ENCODE measurements around the gene NOSIP.

Gene NOSIP

GRCh38 chr19:49594157-49594992, 14.0 kb upstream of the NOSIP start:
- TF ChIP-seq CTCF (IDR thresholded peaks at IDR 0.05; ENCODE audit: low read depth, low read length), result no peak
- H3K4me3 ChIP-seq (ENCODE audit: low read depth, low read length), result no peak overlapping the region

- peak overlapping the region; percentile 65 for H3K4me3 ChIP-seq (ENCODE audit: low read depth, low read length)
- no peak for TF ChIP-seq CTCF (IDR thresholded peaks at IDR 0.05; ENCODE audit: low read depth, low read length)
These were observed 13.1 kb upstream of the NOSIP start for GRCh38 chr19:49593233-49594113.

- H3K4me3 ChIP-seq (ENCODE audit: low read depth, low read length), result peak overlapping the region; percentile 65
- no peak for TF ChIP-seq CTCF (IDR thresholded peaks at IDR 0.05; ENCODE audit: low read depth, low read length)
These were observed 12.3 kb upstream of the NOSIP start for GRCh38 chr19:49592486-49593232.

- no peak for TF ChIP-seq CTCF (IDR thresholded peaks at IDR 0.05; ENCODE audit: low read depth, low read length)
- H3K4me3 ChIP-seq (ENCODE audit: low read depth, low read length), result peak overlapping the region; percentile 65
These were observed 11.6 kb upstream of the NOSIP start for GRCh38 chr19:49591731-49592485.

GRCh38 chr19:49590971-49591730, 10.8 kb upstream of the NOSIP start, which contains the start of gene PRR12:
Gene PRR12 (plus strand): TSS chr19:49591182. CDS start chr19:49591655, 473 bp downstream.
- peak within 1 kb of the TSS; percentile 65 for H3K4me3 ChIP-seq (ENCODE audit: low read depth, low read length)
- no peak for TF ChIP-seq CTCF (IDR thresholded peaks at IDR 0.05; ENCODE audit: low read depth, low read length)
